Adrenal gland (tissue), 12 donors: ENCODE results near the gene ANKZF1. TPM values are rescaled to one million over a fixed set of nuclear protein-coding genes. Genes with fewer than 3 reads are reported as not detected.
A peak's percentile ranks its signal among the peaks of the same experiment; 100 is the strongest.

Source experiments
- DNase-seq, 7 donors: peaks; one replicate each; pipeline ENCODE4 v3.0.0-alpha.2; 2019 to 2020
- H3K27ac ChIP-seq, 5 donors: fragments of 200-600 bp; sonication (generic) in 4 of 5; 1 replicate in 3 of 5; 2 replicates in 2 of 5; pipeline versions ENCODE4 v1.5.1 to v1.8.0; 2016 to 2020; ENCODE audit warnings: mild to moderate bottlenecking in 1 of 5
- H3K27me3 ChIP-seq: fragments of 200-600 bp; 2 replicates; pipeline ENCODE4 v1.8.0; 2021
- H3K36me3 ChIP-seq, 2 donors: fragments of 200-600 bp; replicated peaks in 1 of 2; 1 replicate in 1 of 2; 2 replicates in 1 of 2; pipeline versions ENCODE4 v1.5.1 to v1.8.0; 2018 to 2022
- H3K4me1 ChIP-seq, 2 donors: fragments of 200-600 bp; replicated peaks in 1 of 2; 1 replicate in 1 of 2; 2 replicates in 1 of 2; pipeline versions ENCODE4 v1.5.1 to v1.8.0; 2018 to 2021
- H3K4me3 ChIP-seq, 4 donors: fragments of 200-600 bp; sonication (generic) in 3 of 4; one replicate each; pipeline ENCODE4 v1.5.1; 2016 to 2018
- H3K9me3 ChIP-seq, 3 donors: fragments of 200-600 bp; sonication (generic) in 1 of 3; replicated peaks in 1 of 3; 1 replicate in 2 of 3; 2 replicates in 1 of 3; pipeline versions ENCODE4 v1.5.1 to v1.8.0; 2016 to 2021
- POLR2A ChIP-seq, 2 donors: fragments of 450-650 bp; IDR thresholded peaks; one replicate each; pipeline ENCODE4 v1.6.1; 2017; ENCODE audit warnings: antibody characterized with exemption in 2 of 2, mild to moderate bottlenecking in 2 of 2, moderate library complexity in 1 of 2
- WGBS, 4 donors: extraction: QIAGEN DNeasy Blood & Tissue Kit in 2 of 4; methylation state at CpG; one replicate each; pipeline versions ENCODE4 v1.1.5 to v1.1.7; 2013 to 2017; 5-methylcytosine and 5-hydroxymethylcytosine counted together
- intact Hi-C, 2 donors: fragments of 100-400 bp; cut with DNase I; formaldehyde crosslinking; loops; one replicate each; pipeline versions ENCODE4 v1.14.1 to v1.15.0; 2022 to 2023
- polyA plus RNA-seq, 3 donors: library from polyadenylated mRNA; stranded (reverse); fragments of 200-250 nt in 2 of 3; fragments of 350-450 nt in 1 of 3; fragmentation: Illumina TruSeq in 1 of 3; extraction: RNeasy Lipid Tissue Mini Kit (QIAGEN cat#74804) in 1 of 3; gene quantifications; one replicate each; pipeline ENCODE4 v1.2.3, GENCODE V29; 2013 to 2014
- total RNA-seq, 9 donors: library from RNA; depleted of rRNA in 4 of 9; stranded (reverse); fragments of >200 nt in 4 of 9; fragments of 120-200 nt in 1 of 9; fragmentation: NEBNext Ultra II Directional in 1 of 9; extraction: Animal tissue kit (Norgen Biotek cat#: 25700) in 1 of 9; gene quantifications; one replicate each; pipeline versions ENCODE4 v1.1.0 to v1.2.4, GENCODE V29; 2013 to 2023
- TF ChIP-seq, protein P1 (sequence below), 6 experiments: fragments of 450-650 bp in 4 of 6; fragments of 200-600 bp in 2 of 6; sonication (generic) in 1 of 6; IDR thresholded peaks; 1 replicate in 5 of 6; 2 replicates in 1 of 6; pipeline versions ENCODE4 v1.5.1 to v1.8.0; 2016 to 2021; ENCODE audit warnings: antibody characterized with exemption in 6 of 6, mild to moderate bottlenecking in 2 of 6, moderate library complexity in 1 of 6
- donor health status: healthy with polysubstance abuse.
- donor health status: Bipolar disorder and iron deficiency.
- donor health status: DM: yes; HTN: yes; CAD: no.
- donor health status: DM: no; HTN: no; CAD: no.
- donor health status: DM: no; HTN: no; CAD: no.
- donor health status: DM: yes; HTN: yes; CAD: no.

Gene ANKZF1
- total and polyA plus RNA-seq, 12 donors, result 11.5 to 93.1 (median 37.6) TPM

- H3K4me1 ChIP-seq, result peaks cover 7 to 10% of the 10 kb centered on the region in 2 donors
- TF ChIP-seq, protein P1, sequence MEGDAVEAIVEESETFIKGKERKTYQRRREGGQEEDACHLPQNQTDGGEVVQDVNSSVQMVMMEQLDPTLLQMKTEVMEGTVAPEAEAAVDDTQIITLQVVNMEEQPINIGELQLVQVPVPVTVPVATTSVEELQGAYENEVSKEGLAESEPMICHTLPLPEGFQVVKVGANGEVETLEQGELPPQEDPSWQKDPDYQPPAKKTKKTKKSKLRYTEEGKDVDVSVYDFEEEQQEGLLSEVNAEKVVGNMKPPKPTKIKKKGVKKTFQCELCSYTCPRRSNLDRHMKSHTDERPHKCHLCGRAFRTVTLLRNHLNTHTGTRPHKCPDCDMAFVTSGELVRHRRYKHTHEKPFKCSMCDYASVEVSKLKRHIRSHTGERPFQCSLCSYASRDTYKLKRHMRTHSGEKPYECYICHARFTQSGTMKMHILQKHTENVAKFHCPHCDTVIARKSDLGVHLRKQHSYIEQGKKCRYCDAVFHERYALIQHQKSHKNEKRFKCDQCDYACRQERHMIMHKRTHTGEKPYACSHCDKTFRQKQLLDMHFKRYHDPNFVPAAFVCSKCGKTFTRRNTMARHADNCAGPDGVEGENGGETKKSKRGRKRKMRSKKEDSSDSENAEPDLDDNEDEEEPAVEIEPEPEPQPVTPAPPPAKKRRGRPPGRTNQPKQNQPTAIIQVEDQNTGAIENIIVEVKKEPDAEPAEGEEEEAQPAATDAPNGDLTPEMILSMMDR (IDR thresholded peaks at IDR 0.05), result no peak
- TF ChIP-seq POLR2A (IDR thresholded peaks at IDR 0.05), result no peak
- intact Hi-C loops, result no loop called here
- WGBS, 4 donors, result 73 to 81% (median 75%) methylated on average over 5 to 8 of the region's 8 CpGs
- peak in 1 of 7 donors; percentile 18 for DNase-seq
- H3K36me3 ChIP-seq, result peaks cover 0 to 55% of the 10 kb centered on the region in 2 donors
- no peaks in the 10 kb centered on the region for H3K27me3 ChIP-seq
- no peak overlapping the region for H3K4me3 ChIP-seq
- H3K27ac ChIP-seq, result no peak overlapping the region
- H3K9me3 ChIP-seq, result no peaks in the 10 kb centered on the region
These were observed 47.1 kb upstream of the ANKZF1 start for GRCh38 chr2:219182331-219183150.

DNA sequence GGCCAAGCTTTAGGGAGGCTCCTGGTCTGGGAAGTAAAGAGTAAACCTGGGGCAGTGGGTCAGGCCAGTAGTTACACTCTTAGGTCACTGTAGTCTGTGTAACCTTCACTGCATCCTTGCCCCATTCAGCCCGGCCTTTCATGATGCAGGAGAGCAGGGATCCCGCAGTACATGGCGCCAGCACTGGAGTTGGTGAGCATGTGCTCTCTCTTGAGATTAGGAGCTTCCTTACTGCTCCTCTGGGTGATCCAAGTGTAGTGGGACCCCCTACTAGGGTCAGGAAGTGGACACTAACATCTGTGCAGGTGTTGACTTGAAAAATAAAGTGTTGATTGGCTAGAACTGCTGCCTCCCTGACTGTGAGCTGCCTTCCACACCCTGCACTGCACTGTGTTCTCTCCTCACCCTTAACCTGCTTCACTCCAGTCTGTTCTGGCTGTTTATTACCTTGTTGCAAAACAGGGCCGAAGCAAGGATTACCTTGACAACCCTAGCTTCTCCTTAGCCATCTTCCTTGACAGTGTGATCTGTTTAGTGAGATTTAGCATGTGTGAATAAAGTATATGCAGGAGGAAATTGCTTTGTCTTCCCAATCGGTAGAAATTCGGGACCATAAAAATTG is 46.3 kb upstream of the ANKZF1 start:
- no peak overlapping the region for H3K4me3 ChIP-seq
- DNase-seq, result no peak
- TF ChIP-seq, protein P1 (IDR thresholded peaks at IDR 0.05), result no peak
- no peak for TF ChIP-seq POLR2A (IDR thresholded peaks at IDR 0.05)
- intact Hi-C loops, result no loop called here
- H3K4me1 ChIP-seq, result peaks cover 6 to 10% of the 10 kb centered on the region in 2 donors
- H3K27me3 ChIP-seq, result no peaks in the 10 kb centered on the region
- H3K27ac ChIP-seq, result no peak overlapping the region
- H3K9me3 ChIP-seq, result no peaks in the 10 kb centered on the region
- H3K36me3 ChIP-seq, result peaks cover 0 to 55% of the 10 kb centered on the region in 2 donors
- WGBS, 4 donors, result 84 to 87% (median 86%) methylated on average over 5 to 6 of the region's 6 CpGs

- H3K36me3 ChIP-seq, result peaks cover 0 to 55% of the 10 kb centered on the region in 2 donors
- H3K27ac ChIP-seq, result no peak overlapping the region
- WGBS, 4 donors, result 93 to 100% (median 99%) methylated on average over 2 of the region's 2 CpGs
- TF ChIP-seq POLR2A (IDR thresholded peaks at IDR 0.05), result no peak
- TF ChIP-seq, protein P1 (IDR thresholded peaks at IDR 0.05), result no peak
- H3K4me1 ChIP-seq, result peaks cover under 1 to 6% of the 10 kb centered on the region in 2 donors
- intact Hi-C loops, result no loop called here
- no peaks in the 10 kb centered on the region for H3K27me3 ChIP-seq
- DNase-seq, result peak in 1 of 7 donors; percentile 3
- H3K4me3 ChIP-seq, result no peak overlapping the region
- no peaks in the 10 kb centered on the region for H3K9me3 ChIP-seq
These were observed 45.5 kb upstream of the ANKZF1 start for GRCh38 chr2:219184121-219184520.

DNA sequence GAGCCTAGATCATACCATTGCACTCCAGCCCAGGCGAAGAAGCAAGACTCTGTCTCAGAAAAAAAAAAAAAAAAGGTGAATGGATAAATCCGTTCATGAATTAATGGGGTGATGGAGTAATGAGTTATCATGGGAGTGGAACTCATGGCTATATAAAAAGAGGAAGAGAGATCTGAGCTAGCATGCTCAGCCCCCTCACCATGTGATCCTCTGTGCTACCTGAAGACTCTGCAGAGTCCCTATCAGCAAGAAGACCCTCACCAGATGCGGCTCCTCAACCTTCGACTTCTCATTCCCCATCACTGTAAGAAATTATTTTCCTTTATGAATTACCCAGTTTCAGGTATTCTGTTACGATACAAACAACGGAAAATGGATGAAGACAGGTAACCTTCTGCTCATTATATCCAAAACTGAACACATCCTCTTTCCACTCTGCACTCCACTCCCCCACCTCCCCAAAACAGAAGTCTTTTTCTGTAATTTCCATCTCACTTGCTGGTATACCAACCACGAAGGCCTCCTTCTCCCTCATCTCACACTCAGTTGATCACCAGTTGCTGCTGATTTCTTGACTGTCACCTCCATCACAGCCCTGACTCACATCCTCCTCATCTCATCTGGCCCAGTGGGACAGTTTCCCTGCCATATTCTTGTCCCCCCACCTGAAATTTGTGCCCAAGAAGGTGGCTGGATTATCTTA is 42.7 kb upstream of the ANKZF1 start:
- Histone ChIP-seq H3K4me3 (no peak overlapping the region), H3K36me3 (peaks cover 0 to 35% of the 10 kb centered on the region in 2 donors), H3K9me3 (no peaks in the 10 kb centered on the region), H3K27ac (no peak overlapping the region), H3K4me1 (no peaks in the 10 kb centered on the region), H3K27me3 (no peaks in the 10 kb centered on the region)
- intact Hi-C loops, result no loop called here
- WGBS, 4 donors, result 84 to 90% (median 87%) methylated on average over 7 of the region's 7 CpGs
- no peak for TF ChIP-seq POLR2A (IDR thresholded peaks at IDR 0.05)
- peak in 1 of 7 donors; percentile 15 for DNase-seq
